Neural cell (in vitro differentiated cells): ENCODE measurements around the gene TMEM127.

Experiments
- POLR2AphosphoS5 ChIP-seq: IDR thresholded peaks from 2 replicates; pipeline ENCODE4 v1.6.1; 2012
- TAF1 ChIP-seq: IDR thresholded peaks from 2 replicates; pipeline ENCODE4 v1.6.1; 2012; ENCODE audit warnings: low read depth
- TF ChIP-seq, protein P1 (sequence below): fragments of 450-650 bp; IDR thresholded peaks from 2 replicates; pipeline ENCODE4 v1.5.1; 2014; ENCODE audit warnings: antibody characterized with exemption, mild to moderate bottlenecking, moderate library complexity; ENCODE audit not compliant: poor library complexity, severe bottlenecking

DNA sequence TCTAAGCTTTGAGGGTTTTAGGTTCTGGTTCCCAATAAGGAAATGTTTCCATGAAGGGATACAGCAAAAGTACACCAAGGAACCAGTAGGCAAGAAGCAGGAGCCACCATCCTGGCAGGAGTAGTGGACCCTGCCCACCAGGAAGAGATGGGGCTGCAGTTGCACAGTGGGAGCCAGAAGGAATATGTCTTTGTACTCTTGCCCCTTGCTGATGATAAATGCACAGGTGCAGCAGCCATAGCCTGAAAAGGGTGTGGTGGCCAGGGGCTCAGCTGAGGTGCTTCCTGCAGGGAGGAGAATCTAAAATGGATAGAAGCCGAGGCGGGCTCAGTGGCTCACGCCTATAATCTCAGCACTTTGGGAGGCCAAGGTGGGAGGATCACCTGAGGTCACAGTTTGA lies 27.5 kb downstream of the TMEM127 start:
- TF ChIP-seq, protein P1, sequence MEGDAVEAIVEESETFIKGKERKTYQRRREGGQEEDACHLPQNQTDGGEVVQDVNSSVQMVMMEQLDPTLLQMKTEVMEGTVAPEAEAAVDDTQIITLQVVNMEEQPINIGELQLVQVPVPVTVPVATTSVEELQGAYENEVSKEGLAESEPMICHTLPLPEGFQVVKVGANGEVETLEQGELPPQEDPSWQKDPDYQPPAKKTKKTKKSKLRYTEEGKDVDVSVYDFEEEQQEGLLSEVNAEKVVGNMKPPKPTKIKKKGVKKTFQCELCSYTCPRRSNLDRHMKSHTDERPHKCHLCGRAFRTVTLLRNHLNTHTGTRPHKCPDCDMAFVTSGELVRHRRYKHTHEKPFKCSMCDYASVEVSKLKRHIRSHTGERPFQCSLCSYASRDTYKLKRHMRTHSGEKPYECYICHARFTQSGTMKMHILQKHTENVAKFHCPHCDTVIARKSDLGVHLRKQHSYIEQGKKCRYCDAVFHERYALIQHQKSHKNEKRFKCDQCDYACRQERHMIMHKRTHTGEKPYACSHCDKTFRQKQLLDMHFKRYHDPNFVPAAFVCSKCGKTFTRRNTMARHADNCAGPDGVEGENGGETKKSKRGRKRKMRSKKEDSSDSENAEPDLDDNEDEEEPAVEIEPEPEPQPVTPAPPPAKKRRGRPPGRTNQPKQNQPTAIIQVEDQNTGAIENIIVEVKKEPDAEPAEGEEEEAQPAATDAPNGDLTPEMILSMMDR: no peak
- TF ChIP-seq POLR2AphosphoS5 (no peak), TAF1 (no peak)
